Measurements from ENCODE around the gene TLX3. TPM values are rescaled to one million over a fixed set of nuclear protein-coding genes. Genes with fewer than 3 reads are reported as not detected.

TLX3 gene
- not detected for total RNA-seq
- long read RNA-seq, result 0 reads

GRCh38 chr5:171308453-171309275 is at the start of gene TLX3:
Gene TLX3 (plus strand): TSS chr5:171309248. CDS start chr5:171309366, 118 bp downstream.
- no peaks in the 10 kb centered on the region for H3K9me3 ChIP-seq
- TF ChIP-seq, protein P1, sequence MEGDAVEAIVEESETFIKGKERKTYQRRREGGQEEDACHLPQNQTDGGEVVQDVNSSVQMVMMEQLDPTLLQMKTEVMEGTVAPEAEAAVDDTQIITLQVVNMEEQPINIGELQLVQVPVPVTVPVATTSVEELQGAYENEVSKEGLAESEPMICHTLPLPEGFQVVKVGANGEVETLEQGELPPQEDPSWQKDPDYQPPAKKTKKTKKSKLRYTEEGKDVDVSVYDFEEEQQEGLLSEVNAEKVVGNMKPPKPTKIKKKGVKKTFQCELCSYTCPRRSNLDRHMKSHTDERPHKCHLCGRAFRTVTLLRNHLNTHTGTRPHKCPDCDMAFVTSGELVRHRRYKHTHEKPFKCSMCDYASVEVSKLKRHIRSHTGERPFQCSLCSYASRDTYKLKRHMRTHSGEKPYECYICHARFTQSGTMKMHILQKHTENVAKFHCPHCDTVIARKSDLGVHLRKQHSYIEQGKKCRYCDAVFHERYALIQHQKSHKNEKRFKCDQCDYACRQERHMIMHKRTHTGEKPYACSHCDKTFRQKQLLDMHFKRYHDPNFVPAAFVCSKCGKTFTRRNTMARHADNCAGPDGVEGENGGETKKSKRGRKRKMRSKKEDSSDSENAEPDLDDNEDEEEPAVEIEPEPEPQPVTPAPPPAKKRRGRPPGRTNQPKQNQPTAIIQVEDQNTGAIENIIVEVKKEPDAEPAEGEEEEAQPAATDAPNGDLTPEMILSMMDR (IDR thresholded peaks at IDR 0.05), result no peak
- ATAC-seq (no peak), DNase-seq (no peak)
- H3K36me3 ChIP-seq, result no peaks in the 10 kb centered on the region
- no peak within 1 kb of the TSS for H3K27ac ChIP-seq
- H3K27me3 ChIP-seq (ENCODE audit: low read depth), result peaks cover 92% of the 10 kb centered on the region
- H3K4me3 ChIP-seq, result no peak within 1 kb of the TSS
- intact Hi-C loops (cut with DNase I), result no loop called here
- peaks cover 31% of the 10 kb centered on the region for H3K4me1 ChIP-seq

GRCh38 chr5:171261361-171261760 is 47.7 kb upstream of the TLX3 start:
- Histone ChIP-seq H3K36me3 (no peaks in the 10 kb centered on the region), H3K27ac (no peak overlapping the region), H3K4me3 (no peak overlapping the region), H3K4me1 (no peaks in the 10 kb centered on the region), H3K9me3 (no peaks in the 10 kb centered on the region), H3K27me3 (ENCODE audit: low read depth) (no peaks in the 10 kb centered on the region)
- ATAC-seq (no peak), DNase-seq (no peak)
- TF ChIP-seq, protein P1 (IDR thresholded peaks at IDR 0.05), result no peak
- intact Hi-C loops (cut with DNase I), result no loop called here

DNA sequence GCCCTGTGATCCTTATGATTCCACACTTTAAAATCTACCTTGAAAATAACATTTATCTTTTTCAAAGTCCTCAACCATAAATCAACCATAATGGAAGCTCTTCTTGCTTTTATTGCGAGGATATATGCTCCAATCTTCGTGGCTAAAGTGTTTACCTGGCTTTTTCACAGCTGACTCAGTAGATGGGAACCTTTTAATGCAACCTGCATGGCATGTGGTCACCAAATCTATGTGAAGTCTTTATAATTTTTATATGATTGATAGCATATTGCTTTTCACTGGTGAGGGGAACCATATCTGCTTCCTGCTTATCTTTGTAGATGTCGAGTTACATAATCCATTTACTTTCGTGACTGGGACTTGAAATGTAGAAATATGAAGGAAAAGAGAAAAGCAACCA is 47.1 kb upstream of the TLX3 start:
- Histone ChIP-seq H3K4me3 (no peak overlapping the region), H3K36me3 (no peaks in the 10 kb centered on the region), H3K27me3 (ENCODE audit: low read depth) (no peaks in the 10 kb centered on the region), H3K27ac (no peak overlapping the region), H3K4me1 (no peaks in the 10 kb centered on the region), H3K9me3 (no peaks in the 10 kb centered on the region)
- TF ChIP-seq, protein P1 (IDR thresholded peaks at IDR 0.05), result no peak
- ATAC-seq, result no peak
- intact Hi-C loops (cut with DNase I), result no loop called here
- DNase-seq, result no peak

GRCh38 chr5:171263181-171263580 is 45.9 kb upstream of the TLX3 start:
- Histone ChIP-seq H3K36me3 (no peaks in the 10 kb centered on the region), H3K4me1 (no peaks in the 10 kb centered on the region), H3K4me3 (no peak overlapping the region), H3K27ac (no peak overlapping the region), H3K9me3 (no peaks in the 10 kb centered on the region), H3K27me3 (ENCODE audit: low read depth) (no peaks in the 10 kb centered on the region)
- intact Hi-C loops (cut with DNase I), result no loop called here
- TF ChIP-seq, protein P1 (IDR thresholded peaks at IDR 0.05), result no peak
- no peak for DNase-seq
- ATAC-seq, result no peak

DNA sequence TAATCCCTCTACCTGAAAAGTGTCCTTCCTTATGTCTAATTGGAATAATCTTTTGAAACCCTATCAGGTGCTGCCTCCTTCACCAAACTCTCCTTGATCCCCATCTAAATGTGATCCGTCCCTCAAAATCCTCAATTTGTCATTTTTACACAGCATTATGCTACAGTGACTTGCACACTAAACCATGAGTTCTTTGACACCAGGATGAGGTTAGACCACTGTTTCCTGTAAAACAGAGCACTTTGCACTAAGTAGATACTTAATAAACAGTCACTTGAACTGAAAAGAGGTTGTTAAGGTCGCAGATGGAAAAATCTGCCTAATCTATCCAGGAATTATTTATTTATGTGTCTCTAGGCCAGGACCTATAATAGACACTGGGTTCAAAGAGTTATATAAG is 44.2 kb upstream of the TLX3 start:
- no peaks in the 10 kb centered on the region for H3K4me1 ChIP-seq
- no peaks in the 10 kb centered on the region for H3K9me3 ChIP-seq
- no peaks in the 10 kb centered on the region for H3K27me3 ChIP-seq (ENCODE audit: low read depth)
- ATAC-seq, result no peak
- H3K27ac ChIP-seq, result no peak overlapping the region
- H3K4me3 ChIP-seq, result no peak overlapping the region
- no peak for DNase-seq
- H3K36me3 ChIP-seq, result no peaks in the 10 kb centered on the region
- intact Hi-C loops (cut with DNase I), result no loop called here
- TF ChIP-seq, protein P1 (IDR thresholded peaks at IDR 0.05), result no peak

All from lower lobe of right lung (tissue), 2 donors.